ENCODE measurements around the gene PRDM16.
A peak's percentile ranks its signal among the peaks of the same experiment; 100 is the strongest.

PRDM16 gene

GRCh38 chr1:3070309-3070643 lies 1.3 kb downstream of the PRDM16 start:
- no peak for DNase-seq

DNA sequence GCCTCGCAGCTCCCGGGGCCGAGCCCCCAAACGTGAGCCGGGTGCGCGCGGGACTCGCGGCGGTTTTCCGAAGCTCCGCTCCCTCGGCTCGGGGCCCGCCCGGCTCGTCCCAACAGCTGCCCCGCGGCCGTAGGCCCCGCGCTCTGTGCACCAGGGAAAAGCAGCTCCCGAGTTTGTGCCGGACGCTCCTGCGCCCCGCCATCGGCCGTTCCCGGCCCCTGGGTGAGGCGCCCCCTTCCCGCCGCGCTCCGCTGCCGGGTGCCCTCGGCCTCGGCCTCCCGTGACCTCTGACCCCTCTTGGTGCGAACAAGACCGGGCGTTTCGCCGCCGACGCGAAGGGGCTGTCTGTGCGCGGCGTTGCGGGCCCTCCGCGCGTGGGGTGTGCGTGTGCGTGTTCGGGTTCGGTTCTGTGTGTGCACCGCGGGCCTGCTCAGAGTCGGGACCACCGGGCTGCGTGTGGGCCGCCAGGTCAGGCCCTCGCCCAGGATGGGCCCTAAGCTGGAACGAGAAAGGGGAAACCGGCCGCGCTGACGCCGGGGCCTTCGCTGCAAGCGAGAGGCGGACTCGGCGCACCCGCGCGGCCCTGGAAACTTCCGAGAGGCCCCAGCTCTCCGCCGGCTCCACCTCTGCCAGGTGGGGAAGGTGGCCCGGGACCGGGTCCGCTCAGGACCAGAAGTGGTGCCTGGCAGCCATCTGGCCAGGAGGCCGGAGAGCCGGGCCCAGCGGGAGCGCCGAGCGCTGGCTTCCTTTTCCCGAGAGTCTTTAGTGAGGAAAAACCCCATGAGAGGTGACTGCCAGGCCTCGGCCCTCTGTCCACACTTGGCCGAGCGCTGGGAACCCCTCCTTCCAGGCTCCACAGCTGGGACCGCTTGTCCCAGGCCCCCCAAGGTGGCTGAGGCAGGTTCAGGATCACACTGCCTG lies 1.9 kb downstream of the PRDM16 start:
- DNase-seq: no peak

GRCh38 chr1:3071565-3072390 lies 2.8 kb downstream of the PRDM16 start:
- DNase-seq: no peak

GRCh38 chr1:3072391-3073185 lies 3.6 kb downstream of the PRDM16 start:
- no peak for DNase-seq

- no peak for DNase-seq
Observed at GRCh38 chr1:3073186-3073488, 4.1 kb downstream of the PRDM16 start.

- no peak for DNase-seq
Observed at GRCh38 chr1:3073489-3074296, 4.7 kb downstream of the PRDM16 start.

DNA sequence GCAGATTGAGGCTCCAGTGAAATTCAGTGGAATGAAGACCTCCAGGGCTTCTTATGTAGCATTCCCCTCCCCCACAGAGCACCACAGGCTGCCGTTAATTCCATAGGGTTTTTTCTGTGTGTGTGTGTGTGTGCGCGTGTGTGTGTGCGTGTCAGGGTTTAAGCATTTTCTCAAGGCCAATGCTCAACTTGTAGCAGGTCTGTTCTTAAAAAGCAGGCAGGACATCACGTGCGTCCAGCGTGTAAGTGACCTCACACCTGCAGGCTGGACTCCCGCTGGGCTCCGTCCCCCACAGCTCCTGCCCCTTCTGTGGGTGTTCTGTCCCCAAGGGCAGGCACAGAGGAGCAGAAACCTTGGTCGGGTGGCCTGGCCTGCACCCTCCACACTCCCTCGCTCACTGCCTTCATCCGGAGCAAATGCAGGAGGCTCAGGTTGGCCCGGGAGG lies 5.3 kb downstream of the PRDM16 start:
- peak; percentile 19 for DNase-seq

DNA sequence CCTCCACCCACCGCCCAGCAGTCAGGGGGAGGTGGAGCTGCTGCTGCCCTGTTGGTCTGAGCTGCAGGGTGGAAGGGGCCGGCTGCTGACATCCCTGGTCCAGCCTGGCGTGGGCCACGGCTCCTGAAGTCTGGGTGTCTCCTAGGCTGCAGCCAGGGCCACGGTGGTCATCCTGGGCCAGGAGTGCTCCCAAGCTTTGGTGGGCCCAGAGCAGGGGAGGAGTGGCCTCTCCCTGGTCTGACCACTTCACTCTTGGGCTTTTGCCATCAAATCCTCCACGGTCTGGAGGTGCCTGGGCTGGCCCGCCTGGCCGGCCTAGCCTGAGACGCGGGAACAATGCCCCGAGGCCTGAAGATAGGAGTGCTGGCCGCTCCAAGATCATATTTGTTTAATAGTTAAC lies 5.8 kb downstream of the PRDM16 start:
- no peak for DNase-seq

DNA sequence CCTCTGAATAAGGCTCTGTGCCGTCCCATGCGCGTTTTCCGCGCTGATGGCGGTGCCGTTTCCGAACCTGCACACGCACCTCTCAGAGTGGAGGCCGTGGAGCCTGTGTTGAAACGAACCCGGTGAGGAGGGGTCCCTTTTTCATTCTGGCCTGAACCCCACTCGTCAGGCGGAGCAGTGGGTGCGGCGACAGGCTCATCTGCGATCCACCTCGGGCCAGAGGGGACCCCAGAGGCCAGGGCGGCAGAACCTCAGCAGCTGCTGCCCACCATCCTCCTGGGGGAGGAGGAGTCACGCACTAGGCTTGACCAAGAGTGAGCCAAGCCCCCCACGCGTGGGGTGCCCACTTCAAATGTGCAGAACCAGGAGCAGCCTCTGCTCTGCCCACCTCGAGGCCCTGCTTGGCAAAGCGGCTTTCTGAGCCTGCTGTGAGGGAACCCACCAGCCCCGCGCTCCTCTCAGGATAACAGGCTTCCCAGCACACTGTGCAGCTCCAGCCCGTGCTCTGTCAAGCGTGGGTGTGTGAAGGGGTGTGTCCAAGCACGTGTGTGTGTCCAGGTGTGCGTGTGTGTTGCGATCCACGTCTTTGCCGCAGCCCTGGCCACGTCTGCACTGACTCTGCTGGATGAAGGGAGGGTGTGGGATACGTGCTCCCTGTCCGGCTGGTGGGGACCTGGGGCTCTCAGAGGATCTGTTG lies 6.8 kb downstream of the PRDM16 start:
- DNase-seq: no peak

GRCh38 chr1:3076363-3076740 lies 7.3 kb downstream of the PRDM16 start:
- DNase-seq: no peak

GRCh38 chr1:3077081-3077480 lies 8.1 kb downstream of the PRDM16 start:
- no peak for DNase-seq

- no peak for DNase-seq
Observed at GRCh38 chr1:3077561-3077960, 8.6 kb downstream of the PRDM16 start.

GRCh38 chr1:3078430-3078861 lies 9.4 kb downstream of the PRDM16 start:
- DNase-seq: no peak

GRCh38 chr1:3078871-3079270 lies 9.9 kb downstream of the PRDM16 start:
- no peak for DNase-seq

DNA sequence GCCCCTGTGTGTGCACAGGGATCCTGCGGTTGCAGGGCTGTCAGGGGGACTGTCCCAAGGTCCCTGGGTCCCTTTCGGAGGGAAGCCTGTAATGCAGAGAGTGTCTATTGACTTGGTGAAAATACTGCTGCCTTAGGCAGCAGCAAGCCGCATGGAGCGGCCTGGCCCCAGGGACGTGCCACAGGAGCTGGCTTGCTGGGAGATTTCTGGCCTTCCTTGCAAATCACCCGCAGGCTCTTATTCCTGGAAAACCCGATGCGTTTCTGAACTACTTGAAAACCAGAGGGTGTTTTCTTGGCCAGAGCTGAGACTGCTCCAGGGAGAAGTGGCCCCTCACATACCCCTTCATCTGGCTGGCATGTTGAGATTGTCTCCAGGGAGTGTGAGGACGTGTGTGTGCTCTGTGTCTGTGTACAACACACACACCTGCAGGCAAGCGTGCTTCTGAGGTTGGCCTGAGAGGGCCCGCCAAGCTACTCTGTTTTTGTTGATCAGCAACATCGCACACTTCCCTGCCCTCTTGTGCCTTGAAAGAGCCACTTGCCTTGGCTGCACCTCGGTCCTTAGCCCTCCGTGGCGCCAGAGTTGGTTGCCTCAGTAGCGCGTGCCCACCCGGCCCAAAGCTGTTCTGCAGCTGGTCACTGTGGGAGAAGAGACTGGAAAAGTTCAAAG lies 10.5 kb downstream of the PRDM16 start:
- DNase-seq: no peak

- DNase-seq: no peak
Observed at GRCh38 chr1:3080053-3080955, 11.3 kb downstream of the PRDM16 start.

DNA sequence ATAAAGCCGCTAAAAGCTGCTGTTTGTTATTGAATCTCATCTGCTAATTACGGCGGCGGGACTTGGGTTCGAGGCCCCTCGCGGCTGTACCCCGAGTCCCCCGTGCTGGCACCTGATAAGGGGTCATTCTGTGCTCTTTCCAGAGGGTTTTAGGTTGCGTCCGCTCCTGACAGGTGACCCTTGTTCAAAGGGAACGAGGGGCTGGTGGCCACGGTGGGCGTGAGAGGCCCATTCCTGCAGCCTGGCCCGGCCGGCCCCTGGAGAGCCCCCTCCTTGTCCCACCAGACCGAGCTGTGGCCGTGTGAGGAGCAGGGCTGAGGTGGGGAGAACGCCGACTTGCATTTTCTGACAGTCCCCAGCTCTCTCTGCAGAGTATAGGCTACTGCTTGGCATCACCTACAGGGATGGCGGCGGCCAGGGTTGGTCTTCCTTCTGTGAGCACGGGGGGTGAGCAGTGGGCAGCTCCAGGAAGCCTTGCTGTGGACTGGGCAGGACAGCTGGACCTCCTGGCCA lies 12.2 kb downstream of the PRDM16 start:
- no peak for DNase-seq

DNA sequence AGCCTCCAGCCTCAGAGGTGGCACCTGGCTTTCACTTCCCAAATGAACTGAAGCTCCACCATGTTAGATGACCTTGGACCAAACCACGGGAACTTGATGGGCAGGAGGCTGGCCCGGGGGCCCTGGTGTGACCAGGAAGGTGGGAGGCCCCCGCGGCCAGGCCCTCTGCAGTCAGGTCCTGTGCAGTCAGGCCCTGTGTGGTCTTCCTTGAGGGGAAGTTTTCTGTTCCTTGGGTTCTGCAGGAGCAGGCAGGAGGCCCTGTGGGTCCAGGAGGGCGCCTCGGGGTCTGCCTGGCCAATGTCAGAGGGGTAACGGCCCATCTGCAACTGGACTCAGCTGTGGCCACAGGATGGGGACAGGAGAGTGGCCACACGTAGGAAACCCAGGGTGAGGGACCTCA lies 13.0 kb downstream of the PRDM16 start:
- no peak for DNase-seq

Data from fibroblast of skin of scalp (primary cell).